HG02763 (cell line): ENCODE results near the gene NPAS3.

ENCODE experiments used
- ATAC-seq: cut with Tn5 transposase; IDR thresholded peaks from one replicate; pipeline ENCODE4 v1.9.1; 2021; ENCODE audit warnings: mild to moderate bottlenecking, moderate library complexity; ENCODE audit not compliant: unreplicated experiment

NPAS3 gene

DNA sequence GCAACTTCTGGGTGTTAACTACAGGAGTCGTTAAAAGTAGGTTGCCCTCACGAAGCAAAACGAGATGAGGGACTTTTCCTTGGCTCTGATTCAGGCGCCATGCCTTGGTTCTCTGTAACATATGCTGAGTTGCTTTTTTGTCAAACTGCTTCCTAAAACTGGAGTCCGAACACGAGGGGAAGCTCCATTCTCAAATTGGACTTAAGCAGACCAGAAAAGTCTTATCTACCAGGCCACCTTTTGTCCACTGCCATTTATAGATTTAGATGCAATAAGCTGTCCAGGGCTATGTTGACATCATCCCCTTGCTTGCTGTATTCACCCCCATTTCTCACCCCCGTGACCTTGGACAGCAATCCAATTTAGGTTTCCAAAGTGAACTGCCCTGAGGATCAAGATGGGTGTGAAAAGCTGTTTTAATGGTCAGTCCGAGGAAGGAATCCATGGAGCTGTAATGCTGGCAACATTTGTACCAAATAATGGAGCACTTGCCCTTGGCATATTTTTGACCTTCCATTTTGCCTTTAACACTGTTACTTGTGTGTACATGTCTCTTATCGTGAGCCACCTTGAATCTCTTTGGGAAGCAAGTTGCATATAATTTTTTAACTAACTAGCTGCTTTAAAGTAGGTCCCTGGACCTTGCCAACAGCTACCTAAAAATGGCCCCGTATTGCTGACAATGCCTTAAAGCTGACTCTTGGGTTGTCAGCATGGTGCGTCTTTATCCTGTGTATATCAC, 714.1 kb downstream of the NPAS3 start:
- ATAC-seq = no peak

DNA sequence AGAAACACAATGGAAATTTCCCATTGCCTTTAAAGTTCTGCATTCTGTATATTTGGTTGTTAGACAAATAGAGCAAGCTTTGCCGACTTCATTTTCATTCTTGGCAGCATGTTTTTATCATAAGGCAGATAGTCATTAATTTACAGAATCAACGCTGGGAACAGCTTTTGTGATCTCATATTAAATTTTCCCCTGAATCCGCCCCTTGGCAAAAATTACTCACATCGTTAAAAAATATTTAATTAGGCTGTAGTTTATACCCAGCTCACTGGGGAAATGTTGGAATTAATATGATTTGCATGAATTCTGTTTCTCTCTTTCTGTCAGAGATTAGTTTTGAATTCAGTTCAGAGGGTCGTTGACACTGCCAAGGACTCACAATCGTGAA, 714.6 kb downstream of the NPAS3 start:
- ATAC-seq = no peak

DNA sequence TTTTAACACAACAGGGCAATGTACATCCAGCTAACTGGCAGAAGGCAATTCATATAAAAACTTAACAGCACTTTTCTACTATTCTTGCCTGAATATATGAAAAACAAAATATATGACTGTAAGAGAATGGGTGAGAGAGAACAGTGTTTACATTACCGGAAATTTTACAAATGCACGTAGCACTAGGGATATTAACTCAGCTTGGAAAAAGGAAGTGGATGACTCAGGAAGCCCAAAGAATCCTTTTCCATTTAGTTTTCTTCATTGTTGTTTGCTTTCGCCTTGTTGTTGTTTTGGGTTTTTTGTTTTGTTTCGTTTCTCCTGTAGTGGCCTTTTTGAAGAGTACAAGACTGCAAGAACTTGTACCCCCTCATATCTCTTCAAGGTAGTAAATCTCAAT, 716.7 kb downstream of the NPAS3 start:
- ATAC-seq = no peak

DNA sequence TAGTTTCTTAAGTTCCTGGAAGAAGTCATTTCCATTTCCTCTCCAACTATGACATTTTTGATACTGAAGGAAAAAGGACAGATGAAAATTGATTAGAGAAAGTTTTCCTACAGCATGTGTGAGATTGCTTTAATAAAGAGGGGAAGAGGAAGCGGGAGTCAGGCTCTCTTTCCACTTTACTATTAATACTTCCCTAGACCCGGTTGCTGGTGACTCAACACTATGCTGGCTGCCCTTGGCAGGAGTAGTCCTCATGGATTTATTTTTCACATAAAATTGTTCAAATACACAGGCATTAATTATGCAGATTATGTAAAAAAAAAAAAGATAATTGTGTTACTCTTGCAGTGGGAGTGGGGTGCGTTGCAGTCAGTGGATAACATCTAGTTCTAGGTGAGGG, 718.8 kb downstream of the NPAS3 start:
- ATAC-seq = no peak

DNA sequence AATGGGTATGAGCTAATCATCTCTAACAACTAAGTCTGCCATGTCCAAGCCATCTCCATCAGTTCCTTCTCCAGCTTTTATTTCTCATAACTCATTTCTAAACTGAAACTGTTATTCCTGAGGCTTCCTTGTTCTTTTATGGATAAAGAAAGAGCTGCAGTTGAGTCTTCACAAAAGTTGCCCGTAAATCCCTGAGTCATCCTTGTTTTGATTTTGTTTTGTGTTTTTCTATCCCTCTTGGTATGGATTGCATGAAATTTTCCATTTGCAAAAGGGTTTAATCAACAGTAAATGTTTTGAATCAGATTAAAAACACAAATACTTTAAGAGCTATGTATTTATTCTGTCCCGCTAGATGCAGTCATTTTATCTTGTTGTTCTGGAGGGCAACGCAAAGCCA, 721.6 kb downstream of the NPAS3 start:
- ATAC-seq = no peak

DNA sequence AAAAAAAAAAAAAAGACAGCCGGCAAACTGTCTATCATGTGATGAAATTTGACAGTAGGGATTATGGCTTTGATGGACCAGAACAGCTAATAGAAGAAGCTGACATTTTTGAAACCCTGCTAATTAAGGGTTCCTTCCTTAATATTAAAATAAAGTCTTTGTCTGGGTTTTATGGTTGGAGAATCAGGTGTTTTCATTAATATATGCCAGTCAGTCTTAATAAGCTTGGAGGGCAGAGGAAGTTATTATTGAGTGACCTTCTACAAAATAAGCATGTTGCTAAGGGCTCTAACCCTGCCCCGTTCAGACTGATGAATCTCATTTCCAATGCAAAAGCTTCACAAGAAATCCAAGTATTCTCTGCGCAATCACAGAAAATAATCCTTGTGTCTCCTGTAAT, 722.4 kb downstream of the NPAS3 start:
- ATAC-seq = no peak

DNA sequence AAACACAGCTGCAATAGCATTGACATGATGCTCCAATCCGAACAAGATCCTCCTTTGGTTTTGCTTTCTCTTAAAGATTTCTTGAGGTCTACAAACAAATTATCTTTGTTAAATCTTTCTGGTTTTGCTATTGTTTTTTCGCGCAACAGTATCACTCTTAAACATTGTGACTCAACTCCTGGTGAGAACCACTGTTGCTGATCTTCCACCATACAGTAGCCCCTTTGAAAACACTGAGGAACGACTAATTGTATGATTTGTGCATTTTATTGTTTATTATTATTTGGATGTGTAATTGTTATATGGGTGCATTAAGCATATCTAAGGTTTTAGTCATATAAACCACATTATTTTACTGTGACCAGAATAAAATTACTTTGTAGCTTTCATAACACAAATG, 729.4 kb downstream of the NPAS3 start:
- no peak for ATAC-seq

DNA sequence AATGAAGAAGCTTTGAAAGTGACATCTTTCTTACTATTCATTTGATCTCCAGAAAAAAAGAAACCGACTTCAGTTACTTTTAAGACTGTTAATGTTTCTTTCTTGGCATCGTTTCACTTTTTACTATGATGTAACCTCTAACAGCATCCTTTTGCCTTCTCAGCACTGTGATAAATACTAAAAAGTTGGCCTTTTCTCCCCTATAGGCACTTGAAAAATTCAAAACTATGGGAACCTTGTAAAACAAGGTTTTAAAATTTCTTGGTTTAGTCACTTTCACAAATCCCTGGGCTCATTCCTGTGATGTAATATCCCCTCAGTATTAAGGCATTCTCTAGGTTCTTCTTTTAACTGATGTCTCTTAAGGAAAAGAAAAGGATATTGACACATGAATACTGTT, 730.4 kb downstream of the NPAS3 start:
- ATAC-seq = no peak

DNA sequence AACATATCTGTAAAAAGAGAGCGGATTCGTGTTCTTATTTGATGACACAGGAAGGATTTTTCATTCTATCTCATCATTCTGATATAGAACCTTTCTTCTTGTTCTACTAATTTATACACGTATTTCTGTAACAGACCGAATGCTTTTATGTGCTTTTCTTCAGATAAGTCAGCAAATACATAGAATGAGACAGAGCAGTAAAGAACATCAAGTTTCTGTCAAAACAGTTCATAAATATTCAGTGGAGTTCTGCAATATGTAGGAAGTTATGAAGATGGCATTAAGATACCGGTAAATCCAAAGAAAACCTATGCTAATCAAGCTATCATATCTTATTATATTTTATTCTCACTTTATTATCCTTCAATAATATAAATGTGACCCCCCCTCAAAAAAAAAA, 731.6 kb downstream of the NPAS3 start:
- ATAC-seq = no peak

DNA sequence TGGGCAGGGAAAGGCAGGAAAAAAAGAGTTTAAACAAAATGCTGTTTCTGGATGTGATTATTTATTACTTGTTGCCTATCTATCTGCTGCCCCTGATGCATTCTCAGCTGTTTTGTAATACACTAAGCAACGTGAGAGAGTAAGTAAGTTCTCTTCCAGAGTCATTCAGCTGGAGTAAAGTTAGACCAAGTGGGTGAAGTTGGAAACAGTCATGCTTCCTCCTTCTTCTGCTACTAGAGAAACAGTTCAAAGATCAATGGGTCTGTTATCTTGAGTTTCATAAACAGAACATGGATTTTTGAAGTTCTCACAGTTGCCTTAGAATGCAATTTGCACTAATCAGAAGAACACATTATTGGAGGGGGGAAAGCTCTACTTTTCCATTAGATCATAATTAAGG, 732.9 kb downstream of the NPAS3 start:
- ATAC-seq = no peak

DNA sequence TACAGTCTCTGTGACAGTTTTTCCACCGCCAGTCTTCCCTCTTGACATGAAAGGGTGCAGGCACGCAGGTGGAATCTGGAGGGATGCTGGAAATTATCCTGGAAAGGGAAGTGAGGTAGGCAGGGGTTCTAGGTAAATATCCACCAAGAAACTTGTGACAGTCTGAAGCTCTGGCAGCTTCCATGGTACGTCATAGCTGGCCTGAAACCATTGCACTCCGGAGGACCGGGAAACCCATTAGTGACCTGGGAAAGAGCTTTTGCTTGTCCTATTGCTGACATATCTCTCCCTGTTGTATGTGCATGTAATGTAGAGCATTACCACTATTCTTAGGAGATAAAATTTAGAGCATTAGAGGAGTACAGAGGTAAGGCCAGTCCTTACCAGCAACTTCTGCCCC, 736.2 kb downstream of the NPAS3 start:
- ATAC-seq = no peak

DNA sequence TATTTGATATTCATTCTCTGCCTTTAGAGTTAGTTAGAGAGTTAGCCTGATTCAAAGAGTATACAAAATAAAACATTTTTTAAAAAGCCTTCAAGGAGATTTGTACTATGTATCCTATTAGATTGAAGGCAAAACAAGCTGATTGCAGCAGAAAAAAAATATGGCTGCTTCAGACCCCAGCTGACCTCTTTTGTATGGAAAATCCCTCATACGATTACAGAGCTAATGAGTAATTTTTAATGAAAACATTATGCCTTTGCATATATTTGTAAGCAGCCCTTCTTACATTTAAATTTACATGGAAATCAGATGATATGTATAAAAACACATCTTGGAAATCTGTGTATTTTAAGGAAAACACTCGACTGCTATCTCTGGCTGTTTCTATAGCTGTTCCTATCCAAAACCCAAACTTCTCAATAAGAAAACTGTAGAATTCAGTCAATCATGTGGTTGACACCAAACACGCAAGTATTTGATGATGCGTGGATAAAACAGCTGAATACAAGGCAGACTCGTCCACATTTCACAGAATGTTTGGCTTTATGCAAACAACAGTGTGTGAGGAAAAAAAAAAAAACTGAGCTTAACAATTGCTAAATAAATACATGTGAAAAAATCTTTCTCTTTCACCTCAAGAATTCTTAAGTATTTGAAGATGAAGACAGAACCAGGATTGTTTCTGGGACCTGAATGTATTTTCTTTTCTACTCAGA, 736.9 kb downstream of the NPAS3 start:
- ATAC-seq = no peak

DNA sequence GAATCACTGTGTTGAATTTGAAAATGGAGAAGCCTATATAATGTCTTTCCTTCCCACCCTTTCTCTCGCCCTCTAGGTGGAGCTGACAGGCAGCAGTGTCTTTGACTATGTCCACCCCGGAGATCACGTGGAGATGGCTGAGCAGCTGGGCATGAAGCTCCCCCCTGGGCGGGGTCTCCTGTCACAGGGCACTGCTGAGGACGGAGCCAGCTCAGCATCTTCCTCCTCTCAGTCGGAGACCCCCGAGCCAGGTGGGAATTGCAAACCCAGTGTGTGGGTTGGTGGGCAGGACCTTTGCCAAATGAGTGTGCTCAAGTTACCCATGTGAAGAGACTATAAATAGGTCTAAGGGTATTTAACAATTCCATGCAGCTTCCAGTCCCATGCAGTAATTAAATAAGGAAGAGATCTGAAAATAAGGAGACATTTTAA, 737.5 kb downstream of the NPAS3 start:
- no peak for ATAC-seq

DNA sequence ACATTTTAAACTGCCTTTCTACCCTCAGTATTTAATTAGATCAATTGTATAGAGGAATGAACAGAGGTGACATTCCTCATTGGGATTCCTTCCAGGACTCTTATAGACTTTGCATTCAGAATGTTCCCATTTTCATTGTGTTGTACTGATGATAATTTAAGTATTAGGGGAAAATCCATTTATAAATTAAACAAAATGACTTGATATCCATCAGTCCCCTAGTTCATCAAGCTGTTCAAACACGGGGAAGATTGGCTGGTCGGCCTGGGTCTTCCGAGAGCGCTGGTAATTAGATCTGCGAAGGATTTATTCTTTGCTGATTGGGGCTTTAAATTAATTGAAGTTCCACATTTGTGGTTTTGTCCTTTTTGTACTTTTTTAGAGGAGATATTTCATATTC, 738.2 kb downstream of the NPAS3 start:
- no peak for ATAC-seq

DNA sequence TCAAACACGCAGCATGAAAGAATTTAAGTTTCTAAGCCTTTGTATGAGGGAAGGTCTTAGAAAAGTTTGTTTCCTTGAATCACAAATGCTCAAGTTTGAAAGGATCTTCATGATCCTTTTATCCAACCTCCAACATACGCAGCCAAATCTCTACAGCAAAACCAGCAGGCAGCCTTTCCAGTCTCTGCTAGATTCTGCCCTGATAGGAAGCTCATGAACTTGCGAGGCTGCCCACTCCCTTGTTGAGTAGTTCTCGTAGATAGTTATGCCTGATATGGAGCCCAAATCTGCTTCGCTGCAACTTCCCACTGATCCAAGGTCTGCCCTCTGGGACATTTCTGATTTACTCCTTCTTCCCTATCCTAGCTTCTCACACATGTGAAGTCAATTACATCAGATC, 739.3 kb downstream of the NPAS3 start:
- no peak for ATAC-seq

DNA sequence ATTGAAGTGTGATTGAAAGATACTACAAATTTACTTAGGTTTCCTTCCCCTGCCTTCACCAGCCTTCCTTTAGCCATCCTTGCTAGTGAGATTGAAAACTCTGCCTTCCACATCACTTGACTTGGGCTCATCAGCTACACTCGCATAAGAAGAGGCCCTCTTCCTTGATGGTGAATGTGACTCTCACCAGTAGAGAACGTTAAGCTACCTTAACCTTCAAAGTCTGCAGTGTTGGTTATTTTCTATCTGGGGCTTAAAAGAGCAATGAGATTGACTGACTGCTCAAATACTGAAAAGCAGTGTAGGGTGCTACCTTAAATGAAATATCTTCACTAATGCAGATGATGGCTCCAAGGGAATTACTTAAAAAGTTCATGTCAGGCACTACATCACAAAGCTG, 740.3 kb downstream of the NPAS3 start:
- ATAC-seq = no peak

DNA sequence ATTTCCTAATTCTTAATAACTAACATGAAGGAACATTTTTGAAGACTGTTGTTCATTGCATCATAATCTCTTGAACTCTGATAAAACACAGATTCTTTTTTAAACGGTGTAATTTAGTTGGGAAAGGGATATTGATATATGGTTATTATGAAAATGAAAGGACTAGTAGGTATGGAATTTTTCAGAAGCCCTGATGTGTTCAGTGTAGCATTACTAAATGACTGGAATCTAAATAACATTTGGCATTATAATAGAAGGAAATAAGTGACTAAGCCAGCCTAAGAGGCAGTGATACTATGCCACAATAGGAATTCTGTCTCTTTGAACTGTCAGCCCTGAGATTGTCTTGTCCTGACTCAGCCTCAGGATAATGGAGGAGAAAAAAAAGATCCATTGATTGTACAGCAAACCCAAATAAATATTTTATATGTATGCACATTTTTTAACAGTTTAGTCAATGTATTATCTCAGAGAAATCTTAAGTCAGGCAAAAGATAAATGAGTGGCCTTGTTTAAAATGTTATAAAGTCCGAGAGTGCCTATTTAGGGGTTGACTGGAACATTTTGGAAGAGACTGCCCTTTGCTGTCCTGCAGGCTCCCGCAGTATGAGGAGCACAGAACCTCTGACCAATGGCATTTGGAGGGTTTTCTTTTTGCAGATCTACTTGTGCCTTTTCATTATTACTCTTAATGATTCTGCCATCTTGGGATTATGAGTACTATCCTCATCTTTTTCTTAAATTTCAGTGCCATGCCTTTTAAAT, 741.0 kb downstream of the NPAS3 start:
- no peak for ATAC-seq

DNA sequence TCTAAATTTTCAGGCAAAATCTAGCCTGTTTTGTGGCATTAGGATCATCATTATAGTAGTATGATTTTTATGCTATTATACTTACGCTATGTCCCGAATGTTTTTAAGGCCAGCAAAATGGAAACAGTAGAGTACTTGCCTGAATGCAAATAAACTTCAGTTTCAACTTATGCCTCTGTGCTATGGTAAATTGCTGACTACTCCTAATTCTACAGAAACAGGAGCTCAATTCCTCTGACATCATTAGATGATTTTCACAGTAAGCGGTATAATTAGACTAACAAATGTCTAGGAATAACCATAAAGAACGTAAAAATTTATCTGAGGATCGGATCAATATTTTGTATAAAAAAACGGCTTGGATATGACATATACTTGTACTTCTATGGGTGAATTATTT, 742.2 kb downstream of the NPAS3 start:
- ATAC-seq = no peak

DNA sequence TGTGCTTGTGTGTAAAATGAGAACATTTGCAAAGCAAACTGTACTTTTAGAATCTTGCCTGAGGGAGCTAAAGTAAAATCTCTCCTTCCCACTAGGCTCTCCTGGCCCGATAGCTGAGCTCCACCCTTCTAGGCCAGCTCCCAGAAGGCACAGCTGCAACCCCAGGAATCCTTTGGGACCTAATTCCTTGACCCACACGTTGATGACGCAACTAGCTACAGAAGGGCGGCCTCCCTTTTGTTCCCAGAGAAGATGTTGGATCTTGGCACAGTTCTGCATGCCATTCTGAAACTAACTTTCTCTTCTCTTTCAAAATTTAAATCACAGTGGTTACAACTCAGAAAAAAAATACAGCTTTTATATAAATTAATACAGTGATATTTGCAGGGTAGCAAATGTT, 744.1 kb downstream of the NPAS3 start:
- no peak for ATAC-seq

DNA sequence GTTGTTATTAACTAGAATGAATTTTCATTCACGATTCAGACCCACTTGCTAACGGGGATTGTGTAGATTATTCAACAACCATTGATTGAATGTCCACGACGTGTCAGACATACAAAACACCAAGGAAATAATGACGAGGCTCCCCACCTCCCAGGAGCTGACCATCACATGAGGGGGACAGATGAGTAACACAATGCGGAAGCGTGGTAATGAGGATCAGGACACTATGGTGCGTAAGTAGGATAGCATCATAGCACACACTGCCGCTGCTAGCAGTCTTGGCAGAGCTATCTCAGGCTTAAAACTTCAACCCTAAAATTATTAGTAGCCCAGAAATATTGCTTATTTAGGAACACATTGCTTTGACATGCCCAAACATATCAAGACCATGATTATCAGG, 746.3 kb downstream of the NPAS3 start:
- no peak for ATAC-seq

DNA sequence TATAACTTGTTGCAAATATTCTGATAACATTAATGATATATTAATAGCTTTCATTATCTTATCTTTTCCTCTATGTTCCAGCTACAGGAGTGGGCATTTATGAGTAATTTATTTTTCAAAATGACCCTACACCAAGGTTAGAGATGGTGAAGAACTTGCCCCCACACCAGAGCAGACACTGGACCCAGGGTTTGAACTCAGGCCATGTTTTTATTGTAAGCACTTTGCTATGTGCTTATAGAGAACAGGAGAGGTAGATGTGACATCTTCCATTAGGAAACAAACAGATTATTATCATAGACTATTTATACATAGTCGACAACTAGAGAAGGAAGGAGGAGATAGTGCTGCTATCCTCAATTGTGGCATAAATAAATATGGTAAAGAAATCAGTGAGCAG, 747.0 kb downstream of the NPAS3 start:
- no peak for ATAC-seq

DNA sequence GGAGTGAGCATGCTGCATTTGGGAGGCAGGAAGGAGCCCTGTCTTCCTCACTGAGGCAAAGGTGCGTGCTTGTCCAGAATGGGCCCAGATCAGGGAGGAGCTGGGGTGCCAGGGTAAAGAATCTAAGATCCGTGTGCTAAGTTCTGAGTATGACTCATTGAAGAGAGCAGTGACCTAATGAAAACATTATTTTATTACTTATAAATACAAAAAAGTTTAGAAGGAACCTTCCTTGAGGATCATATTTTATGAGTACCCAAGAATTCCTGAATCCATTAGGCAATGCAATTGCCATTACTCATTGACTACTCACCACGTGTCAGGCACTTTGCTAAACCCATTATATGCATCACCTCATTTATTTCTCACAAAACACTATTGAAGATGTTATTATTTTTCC, 747.5 kb downstream of the NPAS3 start:
- ATAC-seq = no peak
